ENCODE results near the gene ELAC1.

Gene ELAC1

GRCh38 chr18:50967714-50968661 lies at the start of gene ELAC1:
Gene ELAC1, plus strand, starts transcription at chr18:50968040. Its CDS starts 6,365 bp downstream, at chr18:50974405.
- Histone ChIP-seq H4K20me1 (no peaks in the 10 kb centered on the region), H3K4me1 (peaks cover 10 to 19% (median 13%) of the 10 kb centered on the region in 10 experiments; a peak in 17 of 20 replicates), H3K9me3 (replicated peaks in 1 of 11) (peaks cover 7 to 14% (median 9%) of the 10 kb centered on the region in 11 experiments), H3K27ac (peak within 1 kb of the TSS; percentile 97 to 100 (median 99)), H3K9ac (peak within 1 kb of the TSS; percentile 97 to 100 (median 99)), H3K27me3 (no peaks in the 10 kb centered on the region), H3K36me3 (no peaks in the 10 kb centered on the region), H3K4me3 (peak within 1 kb of the TSS; percentile 74 to 91 (median 84)), H3K4me2 (peak within 1 kb of the TSS; percentile 72 to 89 (median 79))
- TF ChIP-seq Cebpa-rat (IDR thresholded peaks at IDR 0.05), result no peak

DNA sequence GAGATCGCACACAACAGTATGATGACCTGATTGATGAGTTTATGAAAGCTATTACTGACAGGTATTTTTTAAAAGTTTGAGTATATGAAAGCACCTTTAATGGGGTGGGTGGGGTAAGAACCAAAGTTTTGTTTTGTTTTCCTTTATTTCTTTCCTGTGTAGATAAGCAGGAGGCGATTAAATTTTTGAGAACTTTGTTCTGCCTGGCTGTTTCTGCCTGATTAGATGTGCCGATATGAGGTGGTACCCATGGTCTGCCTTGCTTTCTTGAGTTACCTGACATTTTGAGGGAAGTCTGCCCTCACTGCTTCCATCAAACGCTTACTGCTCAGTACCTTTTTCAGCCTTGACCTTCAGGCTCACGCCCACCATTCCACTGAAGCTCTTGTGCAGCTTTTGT lies 49.7 kb upstream of the ELAC1 start:
- no peaks in the 10 kb centered on the region; a peak in 1 of 22 replicates for H3K9me3 ChIP-seq (replicated peaks in 1 of 11)
- peaks cover 0 to 17% (median 0%) of the 10 kb centered on the region in 11 experiments; a peak in 1 of 22 replicates for H4K20me1 ChIP-seq
- no peak overlapping the region for H3K9ac ChIP-seq
- no peak overlapping the region for H3K4me3 ChIP-seq
- no peak overlapping the region for H3K27ac ChIP-seq
- no peaks in the 10 kb centered on the region for H3K4me1 ChIP-seq
- H3K4me2 ChIP-seq, result no peak overlapping the region
- TF ChIP-seq Cebpa-rat (IDR thresholded peaks at IDR 0.05), result no peak
- no peaks in the 10 kb centered on the region for H3K27me3 ChIP-seq
- H3K36me3 ChIP-seq, result peaks cover 87 to 100% (median 99%) of the 10 kb centered on the region in 11 experiments

- no peaks in the 10 kb centered on the region for H3K27me3 ChIP-seq
- peaks cover 98 to 100% (median 100%) of the 10 kb centered on the region in 11 experiments for H3K36me3 ChIP-seq
- H3K9ac ChIP-seq, result no peak overlapping the region
- H3K9me3 ChIP-seq (replicated peaks in 1 of 11), result peaks cover 12 to 27% (median 21%) of the 10 kb centered on the region in 11 experiments; a peak in 18 of 22 replicates
- no peaks in the 10 kb centered on the region for H3K4me1 ChIP-seq
- no peak overlapping the region for H3K4me2 ChIP-seq
- TF ChIP-seq Cebpa-rat (IDR thresholded peaks at IDR 0.05), result no peak
- no peak overlapping the region for H3K4me3 ChIP-seq
- no peak overlapping the region for H3K27ac ChIP-seq
- no peaks in the 10 kb centered on the region; a peak in 1 of 22 replicates for H4K20me1 ChIP-seq
Measured at GRCh38 chr18:50924372-50924771, 43.5 kb upstream of the ELAC1 start.

DNA sequence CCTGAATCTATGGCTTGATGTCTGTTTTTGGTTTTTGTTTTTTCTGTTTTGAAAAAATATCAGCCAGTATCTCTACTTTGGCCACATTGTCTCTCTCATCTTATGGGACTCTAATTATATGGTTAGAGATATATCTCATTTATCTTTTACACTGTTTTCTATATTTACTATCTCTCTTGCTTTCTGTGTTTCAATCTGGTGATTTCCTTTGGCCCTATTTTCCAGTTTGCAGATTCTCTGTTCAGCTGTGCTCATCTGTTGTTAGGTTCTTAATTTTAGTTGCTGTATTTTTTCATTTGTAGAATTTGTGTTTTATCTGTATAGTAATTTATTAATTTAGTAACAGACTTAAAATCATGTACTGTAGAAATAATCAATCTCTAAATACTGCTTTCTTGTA lies 41.3 kb upstream of the ELAC1 start:
- H3K4me1 ChIP-seq, result no peaks in the 10 kb centered on the region
- H3K27me3 ChIP-seq, result no peaks in the 10 kb centered on the region
- no peak overlapping the region for H3K27ac ChIP-seq
- no peak for TF ChIP-seq Cebpa-rat (IDR thresholded peaks at IDR 0.05)
- no peak overlapping the region for H3K4me3 ChIP-seq
- no peak overlapping the region for H3K9ac ChIP-seq
- H4K20me1 ChIP-seq, result no peaks in the 10 kb centered on the region; a peak in 2 of 22 replicates
- peaks cover 12 to 27% (median 21%) of the 10 kb centered on the region in 11 experiments; a peak in 18 of 22 replicates for H3K9me3 ChIP-seq (replicated peaks in 1 of 11)
- H3K4me2 ChIP-seq, result no peak overlapping the region
- H3K36me3 ChIP-seq, result peaks cover 86 to 100% (median 98%) of the 10 kb centered on the region in 11 experiments

GRCh38 chr18:50928551-50928950 lies 39.3 kb upstream of the ELAC1 start:
- Histone ChIP-seq H4K20me1 (no peaks in the 10 kb centered on the region; a peak in 2 of 22 replicates), H3K27me3 (no peaks in the 10 kb centered on the region), H3K4me1 (no peaks in the 10 kb centered on the region), H3K4me3 (no peak overlapping the region), H3K27ac (no peak overlapping the region), H3K36me3 (peaks cover 85 to 100% (median 98%) of the 10 kb centered on the region in 11 experiments), H3K9ac (no peak overlapping the region), H3K9me3 (replicated peaks in 1 of 11) (peaks cover 12 to 27% (median 21%) of the 10 kb centered on the region in 11 experiments; a peak in 18 of 22 replicates), H3K4me2 (no peak overlapping the region)
- TF ChIP-seq Cebpa-rat (IDR thresholded peaks at IDR 0.05), result no peak

DNA sequence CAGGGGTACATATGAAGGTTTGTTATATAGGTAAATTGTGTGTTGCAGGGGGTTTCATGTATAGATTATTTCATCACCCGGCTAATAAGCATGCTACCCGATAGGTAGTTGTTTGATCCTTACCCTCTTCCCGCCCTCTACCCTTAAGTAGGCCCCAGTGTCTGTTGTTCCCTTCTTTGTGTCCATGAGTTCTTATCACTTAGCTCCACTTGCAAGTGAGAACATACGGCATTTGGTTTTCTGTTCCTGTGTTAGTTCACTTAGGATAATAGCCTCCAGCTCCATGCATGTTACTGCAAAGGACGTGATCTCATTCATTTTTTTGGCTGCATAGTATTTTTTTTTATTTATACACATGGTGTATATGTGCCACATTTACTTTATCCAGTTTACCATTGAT lies 34.2 kb upstream of the ELAC1 start:
- Histone ChIP-seq H3K4me1 (peaks cover 0 to 19% (median 0%) of the 10 kb centered on the region in 10 experiments; a peak in 3 of 20 replicates), H3K36me3 (peaks cover 69 to 100% (median 89%) of the 10 kb centered on the region in 11 experiments)

DNA sequence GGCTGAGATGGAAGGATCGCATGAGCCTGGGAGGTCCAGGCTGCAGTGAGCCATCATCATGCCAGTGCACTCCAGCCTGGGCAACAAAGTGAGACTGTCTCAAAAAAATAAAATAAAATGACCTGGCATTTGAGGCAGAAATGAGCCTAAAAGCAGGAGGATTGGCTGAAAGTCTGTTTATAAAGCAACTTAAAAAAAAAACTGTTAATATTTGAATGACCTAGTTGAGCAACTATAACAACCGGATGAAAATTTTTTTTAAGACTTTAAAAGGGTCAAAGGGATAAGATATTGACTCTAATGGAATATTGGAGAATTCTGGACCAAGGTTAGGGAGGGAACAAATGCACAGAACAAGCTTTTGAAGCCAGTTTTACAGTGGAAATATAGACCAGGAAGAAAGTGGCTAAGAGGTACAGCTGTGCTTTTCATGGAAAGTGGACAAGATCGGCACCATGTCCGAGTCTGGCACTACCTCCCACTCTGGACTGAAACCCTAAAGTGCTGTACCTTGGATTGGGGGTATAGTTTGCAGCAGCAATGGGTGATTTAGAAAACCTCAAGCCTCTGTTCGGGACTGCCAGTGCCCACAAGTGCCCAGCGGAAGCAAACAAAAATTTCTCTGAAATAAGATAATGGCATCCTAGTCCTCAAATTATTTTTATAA lies 33.2 kb upstream of the ELAC1 start:
- Histone ChIP-seq H3K4me2 (no peak overlapping the region), H3K27ac (no peak overlapping the region), H3K9ac (no peak overlapping the region), H4K20me1 (no peaks in the 10 kb centered on the region; a peak in 1 of 22 replicates), H3K9me3 (replicated peaks in 1 of 11) (no peaks in the 10 kb centered on the region), H3K4me3 (no peak overlapping the region), H3K4me1 (peaks cover 0 to 19% (median 0%) of the 10 kb centered on the region in 10 experiments; a peak in 3 of 20 replicates), H3K36me3 (peaks cover 61 to 100% (median 86%) of the 10 kb centered on the region in 11 experiments), H3K27me3 (no peaks in the 10 kb centered on the region)
- no peak for TF ChIP-seq Cebpa-rat (IDR thresholded peaks at IDR 0.05)

More for the DNA sequence above, 34.2 kb upstream of the ELAC1 start:
- Histone ChIP-seq H3K4me3 (no peak overlapping the region), H3K9me3 (replicated peaks in 1 of 11) (no peaks in the 10 kb centered on the region; a peak in 1 of 22 replicates), H3K4me2 (no peak overlapping the region), H3K27me3 (no peaks in the 10 kb centered on the region), H3K27ac (no peak overlapping the region), H3K9ac (no peak overlapping the region), H4K20me1 (no peaks in the 10 kb centered on the region; a peak in 1 of 22 replicates)
- no peak for TF ChIP-seq Cebpa-rat (IDR thresholded peaks at IDR 0.05)

DNA sequence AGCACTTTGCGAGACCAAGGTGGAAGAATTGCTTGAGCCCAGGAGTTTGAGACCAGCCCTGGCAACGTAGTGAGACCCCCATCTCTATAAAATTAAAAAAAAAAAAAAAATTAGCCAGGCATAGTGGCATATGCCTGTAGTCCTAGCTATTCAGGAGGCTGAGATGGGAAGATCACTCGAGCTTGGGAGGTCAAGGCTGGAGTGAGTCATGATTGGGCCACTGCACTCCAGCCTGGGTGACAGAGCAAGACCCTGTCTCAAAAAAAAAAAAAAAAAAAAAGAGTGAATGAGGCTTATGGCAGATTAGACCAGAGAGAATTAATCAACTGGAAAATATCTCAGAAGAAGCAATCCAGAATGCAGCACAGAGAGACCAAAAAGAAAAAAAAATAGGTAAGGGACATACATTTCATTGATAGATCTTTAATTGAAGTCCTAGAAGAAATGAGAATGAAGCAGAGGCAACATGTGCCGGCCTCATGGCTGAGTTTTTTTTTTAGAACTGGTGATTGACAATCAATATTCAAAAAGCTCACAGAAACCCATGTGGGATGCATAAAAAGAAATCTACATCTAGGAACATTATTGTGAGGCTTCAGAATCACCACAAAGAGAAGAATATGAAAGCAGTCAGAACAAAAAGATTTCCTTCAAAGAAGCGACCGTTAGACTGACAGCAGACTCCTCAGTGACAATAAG lies 32.2 kb upstream of the ELAC1 start:
- no peaks in the 10 kb centered on the region; a peak in 2 of 22 replicates for H4K20me1 ChIP-seq
- no peaks in the 10 kb centered on the region for H3K9me3 ChIP-seq (replicated peaks in 1 of 11)
- no peak overlapping the region for H3K4me3 ChIP-seq
- no peak overlapping the region for H3K9ac ChIP-seq
- no peak for TF ChIP-seq Cebpa-rat (IDR thresholded peaks at IDR 0.05)
- H3K36me3 ChIP-seq, result peaks cover 69 to 100% (median 86%) of the 10 kb centered on the region in 11 experiments
- peaks cover 0 to 19% (median 0%) of the 10 kb centered on the region in 10 experiments; a peak in 3 of 20 replicates for H3K4me1 ChIP-seq
- H3K27me3 ChIP-seq, result no peaks in the 10 kb centered on the region
- H3K4me2 ChIP-seq, result no peak overlapping the region
- no peak overlapping the region for H3K27ac ChIP-seq

Measured in BLaER1 treated with 17β-estradiol and CSF1 and Interleukin-3, amounts not matched to agents 10 nM and 100 nM (cell line).